ENCODE data around the gene CD2AP.
"Not testable (repeated sequence)": the region's sequence is repeated elsewhere in the genome, so short reads cannot be mapped to it uniquely, and the experiment has no call there.

Gene CD2AP

GRCh38 chr6:47464052-47464451 is 13.5 kb upstream of the CD2AP start:
- DNase-seq = no peak

GRCh38 chr6:47465117-47465516 is 12.5 kb upstream of the CD2AP start:
- no peak for DNase-seq

DNA sequence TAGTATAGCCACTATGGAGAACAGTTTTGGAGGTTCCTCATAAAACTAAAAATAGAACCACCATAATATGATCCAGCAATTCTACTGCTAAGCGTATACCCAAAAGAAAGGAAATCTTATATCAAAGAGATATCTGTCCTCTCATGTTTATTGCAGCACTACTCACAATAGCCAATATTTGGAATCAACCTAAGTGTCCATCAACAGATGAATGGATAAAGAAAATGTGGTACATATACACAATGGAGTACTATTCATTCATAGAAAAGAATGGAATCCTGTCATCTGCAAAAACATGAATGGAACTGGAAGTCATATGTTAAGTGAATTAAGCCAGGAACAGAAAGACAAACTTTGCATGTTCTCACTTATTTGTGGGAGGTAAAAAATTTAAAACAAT is 5.7 kb upstream of the CD2AP start:
- no peak for DNase-seq

DNA sequence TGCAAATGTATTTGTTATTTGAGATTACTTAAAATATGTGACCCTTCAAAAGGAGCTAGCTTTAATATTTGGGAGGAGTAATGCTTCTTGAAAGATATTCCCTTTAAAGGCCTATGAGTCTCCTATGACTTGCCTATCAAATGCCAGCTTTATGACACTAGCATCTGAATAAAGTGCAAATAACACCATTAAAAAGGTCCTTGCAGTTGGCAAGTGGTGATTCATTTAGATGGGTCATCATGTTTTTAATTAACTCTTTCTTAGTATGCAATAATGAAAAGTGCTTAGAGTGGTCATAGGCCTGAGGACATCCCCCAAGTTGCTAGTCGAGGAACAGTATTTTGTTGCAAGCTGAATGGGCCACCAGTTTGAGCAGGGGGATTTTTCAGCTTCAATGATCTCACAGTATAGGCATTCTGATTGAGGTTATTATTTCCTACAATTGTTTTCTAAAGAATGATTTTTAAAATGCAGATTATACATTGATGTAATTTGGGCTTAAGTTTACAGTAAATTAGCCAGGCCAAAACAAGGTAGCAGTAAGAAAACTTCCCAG is 3.7 kb upstream of the CD2AP start:
- no peak for DNase-seq

- DNase-seq = no peak
Observed at GRCh38 chr6:47475319-47475816, 2.2 kb upstream of the CD2AP start.

DNA sequence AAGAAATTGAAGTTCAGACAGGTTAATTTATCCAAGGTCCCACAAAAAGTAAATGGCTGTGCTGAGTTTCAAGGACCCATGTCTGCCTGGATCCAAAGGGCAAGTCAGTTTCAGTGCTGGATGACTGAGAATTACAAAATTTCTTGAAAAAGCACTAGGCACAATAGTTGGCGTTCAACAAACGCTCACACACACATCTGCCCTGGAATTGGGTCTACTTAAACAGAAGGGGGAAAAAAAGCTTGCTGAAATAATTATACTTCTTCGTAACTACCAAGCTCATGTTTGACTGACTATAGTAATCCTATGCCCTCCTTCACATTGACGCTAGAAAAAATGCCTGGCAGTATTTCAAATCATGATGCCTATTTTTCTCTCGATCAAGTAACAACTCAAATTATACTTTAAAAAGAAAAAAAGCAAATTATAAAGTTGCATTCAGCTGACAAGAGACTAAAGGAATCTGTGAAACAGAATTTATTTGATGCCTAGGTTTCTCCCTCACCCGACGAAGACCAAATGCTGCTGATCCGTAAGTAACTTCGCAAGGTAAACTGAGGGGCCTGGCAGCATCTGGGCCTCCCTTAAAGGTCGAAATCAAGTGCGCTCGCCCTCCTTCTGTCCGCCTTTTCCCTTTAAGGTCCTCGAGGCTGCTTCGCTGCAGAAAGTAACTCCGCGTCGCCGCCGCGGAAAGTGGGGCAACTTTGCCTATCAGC is 650 bp upstream of the CD2AP start:
- DNase-seq = no peak

DNA sequence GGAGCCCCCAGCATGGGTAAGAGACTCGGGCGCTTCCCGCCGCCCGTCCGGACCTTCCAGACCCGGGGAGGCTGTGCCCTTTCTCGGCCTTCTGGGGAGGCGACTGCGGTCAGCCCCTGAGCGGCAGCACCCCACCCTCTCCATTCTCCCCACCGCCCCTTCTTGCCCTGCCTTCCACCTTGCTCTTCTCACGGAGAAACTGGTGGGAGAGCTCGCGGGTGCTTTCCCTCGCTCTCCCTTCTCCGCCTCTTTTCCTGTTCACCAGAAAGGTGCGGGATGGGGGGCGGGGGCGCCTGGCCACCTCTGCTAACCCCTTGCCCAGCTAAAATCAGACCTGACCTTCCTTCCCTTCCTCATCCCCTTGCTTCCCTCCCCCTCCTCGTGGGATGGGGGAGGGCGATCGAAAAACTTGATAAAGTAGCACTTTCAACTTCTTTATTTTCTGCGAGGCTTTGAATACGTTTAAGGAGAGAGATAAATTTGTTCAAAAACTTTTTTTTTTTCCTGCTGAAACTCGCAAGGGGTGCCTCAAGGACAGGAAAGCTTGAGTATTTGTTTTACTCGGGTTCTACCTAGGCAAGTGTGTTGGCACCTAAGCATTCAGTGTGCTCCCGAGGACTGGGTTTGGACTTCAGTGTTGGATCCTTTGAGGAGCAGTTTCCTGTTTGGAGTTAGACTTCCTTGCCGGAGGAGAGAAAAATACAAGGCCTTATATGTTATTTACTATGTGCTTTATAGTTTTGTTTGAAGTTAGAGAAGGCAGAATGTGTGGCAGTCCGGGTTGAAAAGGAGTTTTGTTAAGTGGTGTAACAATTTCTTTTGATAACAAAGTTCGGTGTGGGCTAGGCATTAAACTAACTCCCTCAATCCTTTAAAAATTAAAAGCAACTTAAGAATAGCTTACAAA is 897 bp downstream of the CD2AP start:
- DNase-seq = no peak

- no peak for DNase-seq
Observed at GRCh38 chr6:47479140-47479508, 1.5 kb downstream of the CD2AP start.

DNA sequence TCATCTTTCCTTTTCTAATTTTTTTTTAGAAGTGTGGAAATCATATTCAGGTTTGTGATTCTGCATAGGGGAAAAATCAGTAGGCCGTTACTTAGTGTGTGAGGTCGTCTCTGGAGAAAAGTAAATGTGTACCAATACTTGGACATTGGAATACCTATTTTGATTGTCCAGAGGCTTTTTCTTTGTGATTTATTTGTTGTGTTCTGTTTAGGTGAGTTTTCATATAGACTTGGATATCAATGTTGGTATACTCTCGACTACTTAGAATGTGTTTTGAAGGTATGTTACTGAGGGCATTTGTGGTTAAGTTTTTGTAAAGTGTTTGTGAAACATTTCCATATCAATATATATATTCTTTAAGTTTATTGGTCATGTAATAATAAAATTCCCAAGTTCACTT is 2.3 kb downstream of the CD2AP start:
- DNase-seq = no peak

DNA sequence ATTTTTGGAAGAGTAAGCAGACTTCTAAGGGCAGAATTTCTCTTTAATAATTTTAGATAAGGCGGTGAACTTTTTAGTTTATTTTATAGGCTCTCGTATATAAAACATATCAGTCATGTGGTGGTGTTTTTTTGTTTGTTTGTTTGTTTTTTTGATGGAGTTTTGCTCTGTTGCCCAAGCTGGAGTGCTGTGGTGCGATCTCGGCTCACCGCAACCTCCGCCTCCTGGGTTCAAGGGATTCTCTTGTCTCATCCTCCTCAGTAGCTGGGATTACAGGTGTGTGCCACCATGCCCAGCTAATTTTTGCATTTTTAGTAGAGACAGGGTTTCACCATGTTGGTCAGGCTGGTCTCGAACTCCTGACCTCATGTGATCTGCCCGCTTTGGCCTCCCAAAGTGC is 3.6 kb downstream of the CD2AP start:
- not testable (repeated sequence) for DNase-seq

- no peak for DNase-seq
Observed at GRCh38 chr6:47481806-47482205, 4.2 kb downstream of the CD2AP start.

DNA sequence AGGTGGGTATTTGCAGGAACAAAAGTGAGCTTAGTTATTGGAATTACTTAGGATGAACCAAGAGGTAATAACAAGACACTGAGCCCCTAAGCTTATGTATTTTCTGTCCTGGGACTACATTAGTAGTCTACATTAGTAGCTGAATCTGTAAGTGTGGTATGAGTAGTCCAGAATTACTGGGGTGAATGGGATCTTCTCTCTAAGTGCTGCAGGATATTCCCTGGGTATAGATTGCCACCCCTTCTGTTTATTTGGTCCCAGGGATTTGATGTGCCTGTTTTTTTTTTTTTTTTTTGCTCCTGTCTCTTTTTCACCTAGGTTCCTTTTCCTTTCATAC is 5.9 kb downstream of the CD2AP start:
- DNase-seq = no peak

DNA sequence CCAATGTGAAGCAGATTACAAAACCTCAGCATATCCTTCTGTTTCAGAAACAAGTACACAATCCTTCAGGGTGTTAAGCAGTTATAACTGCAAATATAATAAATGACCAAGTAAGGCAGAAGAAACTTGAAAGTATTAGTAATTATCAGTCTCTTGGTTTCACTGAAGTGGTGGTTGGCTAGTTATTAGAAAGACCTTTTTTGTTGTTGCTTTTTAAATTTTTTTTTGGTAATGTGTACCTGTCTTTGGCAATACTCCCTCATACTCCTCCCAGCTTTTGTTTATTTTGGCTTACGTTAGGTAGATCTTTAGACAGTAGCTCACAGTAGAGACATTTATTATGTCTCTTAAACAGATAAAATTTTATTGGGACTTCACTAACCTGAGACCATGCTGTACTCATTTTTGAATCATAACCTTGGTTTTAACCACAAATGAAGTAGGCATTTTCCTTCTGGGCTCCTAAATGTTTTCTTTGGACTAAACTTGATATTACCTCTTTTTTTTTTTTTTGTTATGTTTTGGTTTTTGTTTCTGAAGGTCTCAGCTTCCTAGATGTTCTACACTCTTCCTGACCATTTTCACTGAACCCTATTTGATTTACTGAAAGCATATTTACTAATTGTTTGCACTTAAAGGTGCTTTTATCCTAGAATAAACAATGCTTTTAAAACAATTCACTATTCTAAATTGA is 6.4 kb downstream of the CD2AP start:
- DNase-seq = no peak

DNA sequence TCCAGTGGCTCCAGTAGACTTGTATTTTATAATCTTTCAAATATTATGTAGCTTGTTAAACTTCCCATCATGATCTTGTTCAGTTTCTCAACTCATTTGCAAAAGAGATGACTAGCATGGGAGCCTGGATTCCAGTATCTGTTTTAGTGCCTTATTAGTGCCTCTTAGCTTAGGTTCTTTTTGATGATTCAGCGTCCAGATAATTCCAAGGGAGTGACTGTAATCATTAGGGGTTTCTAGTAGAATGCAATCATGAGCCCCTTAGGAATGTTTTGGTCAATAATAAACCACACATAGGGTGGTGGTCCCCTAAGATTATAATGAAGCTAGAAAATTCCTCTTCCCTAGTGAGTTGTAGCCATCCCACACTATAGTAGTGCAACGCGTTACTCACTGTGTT is 7.0 kb downstream of the CD2AP start:
- no peak for DNase-seq

DNA sequence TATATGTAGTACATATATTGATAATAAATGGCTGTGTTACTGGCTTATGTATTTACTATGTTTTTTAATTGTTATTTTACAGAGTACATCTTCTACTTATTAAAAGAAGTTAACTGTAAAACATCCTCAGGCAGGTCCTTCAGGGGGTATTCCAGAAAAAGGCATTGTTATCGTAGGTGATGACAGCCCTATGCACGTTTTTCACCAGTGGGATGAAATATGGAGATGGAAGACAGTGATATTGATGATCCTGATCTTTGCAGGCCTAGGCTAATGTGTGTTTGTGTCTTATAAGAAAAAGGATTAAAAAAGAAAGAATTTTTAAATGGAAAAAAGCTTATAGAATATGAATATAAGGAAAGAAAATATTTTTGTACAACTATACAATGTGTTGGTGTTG is 7.5 kb downstream of the CD2AP start:
- DNase-seq = no peak

- DNase-seq = no peak
Observed at GRCh38 chr6:47485491-47486135, 8.0 kb downstream of the CD2AP start.

GRCh38 chr6:47489995-47490394 is 12.4 kb downstream of the CD2AP start:
- DNase-seq = no peak

DNA sequence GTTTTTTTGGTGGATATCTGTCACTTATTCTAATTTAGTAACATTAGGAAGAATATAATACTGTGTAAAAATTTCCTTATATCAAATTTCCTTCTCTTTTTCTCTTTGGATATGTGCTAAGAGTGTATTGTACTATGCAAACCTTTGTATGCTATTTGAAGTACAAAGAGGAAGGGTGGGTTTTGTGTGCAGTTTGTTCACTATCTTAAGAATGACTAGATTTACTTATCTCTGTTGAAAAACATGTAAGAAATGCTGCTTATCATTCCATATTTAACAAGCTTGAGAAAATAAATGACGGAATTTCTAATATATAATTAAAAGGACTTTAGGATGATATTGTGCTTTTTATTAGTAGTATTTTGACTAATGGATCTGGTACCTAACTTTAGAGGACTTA is 13.1 kb downstream of the CD2AP start:
- DNase-seq = no peak

DNA sequence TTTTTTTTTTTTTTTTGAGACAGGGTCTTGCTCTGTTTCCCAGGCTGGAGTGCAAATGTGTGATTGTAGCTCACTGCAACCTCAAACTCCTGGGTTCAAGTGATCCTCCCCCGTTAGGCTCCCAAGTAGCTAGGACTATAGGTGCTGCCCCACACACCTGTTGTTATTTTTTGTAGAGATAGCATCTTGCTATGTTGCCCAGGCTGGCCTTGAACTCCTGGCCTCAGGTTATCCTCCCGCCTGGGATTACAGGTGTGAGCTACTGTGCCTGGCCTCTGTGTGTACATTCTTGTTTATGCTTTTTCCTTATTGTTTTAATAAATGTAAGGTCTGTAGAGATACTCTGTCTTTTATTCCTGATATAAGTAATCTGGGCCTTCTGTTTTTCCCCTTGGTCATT is 14.8 kb downstream of the CD2AP start:
- no peak for DNase-seq

GRCh38 chr6:47495207-47495606 is 17.6 kb downstream of the CD2AP start:
- no peak for DNase-seq

DNA sequence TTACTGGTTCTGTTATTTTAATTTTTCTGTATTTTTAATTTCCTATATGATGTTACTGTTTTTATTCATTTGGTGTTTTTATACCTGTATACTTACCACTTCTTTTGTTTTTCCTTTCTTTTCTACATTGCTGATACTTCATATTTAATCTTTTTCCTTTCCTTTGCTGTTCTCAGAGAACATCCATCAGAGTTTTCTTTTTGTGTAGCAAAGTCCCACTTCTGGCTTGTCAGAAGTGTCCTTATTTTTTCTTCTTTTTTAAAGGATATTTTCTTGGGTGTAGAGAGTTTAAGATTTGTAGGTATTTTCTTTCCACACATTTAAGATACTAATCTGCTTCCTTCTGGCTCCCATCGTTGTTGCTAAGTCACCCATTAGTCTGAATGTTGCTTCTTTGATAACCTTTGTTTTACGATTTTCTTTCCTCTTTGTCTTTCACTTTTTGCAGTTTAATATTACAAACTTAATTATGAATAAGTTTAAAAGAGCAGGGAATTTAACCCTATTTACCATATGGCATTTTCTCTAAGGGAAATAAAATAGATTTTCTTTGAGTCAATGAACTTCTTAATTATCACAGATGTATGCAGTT is 18.5 kb downstream of the CD2AP start:
- DNase-seq = no peak

DNA sequence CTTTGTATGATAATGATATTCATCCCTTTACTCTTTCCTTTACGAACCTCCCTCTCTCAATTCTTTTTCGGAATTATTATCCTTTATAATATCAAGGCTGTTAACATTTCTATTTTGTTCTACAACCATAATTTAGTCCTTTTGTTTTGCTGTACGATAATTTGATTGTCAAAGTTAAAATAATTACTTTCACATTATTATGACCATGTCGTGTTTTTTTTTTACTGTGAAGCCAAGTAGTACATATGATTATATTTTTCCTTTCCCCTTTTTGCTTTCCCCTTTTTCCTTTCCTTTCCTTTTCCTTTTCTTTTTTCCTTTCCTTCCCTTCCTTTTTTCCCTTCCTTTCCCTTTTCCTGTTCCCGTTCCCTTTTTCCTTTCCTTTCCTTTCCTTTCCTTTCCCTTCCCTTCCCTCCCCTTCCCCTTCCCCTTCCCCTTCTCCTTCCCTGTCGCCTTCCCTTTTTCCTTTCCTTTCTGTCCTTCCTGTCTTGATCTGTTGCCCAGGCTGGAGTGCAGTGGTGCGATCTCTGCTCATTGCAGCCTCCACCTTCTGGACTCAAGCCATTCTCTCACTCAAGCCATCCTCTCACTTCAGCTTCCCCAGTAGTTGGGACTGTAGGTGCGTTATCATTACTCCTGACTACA is 19.5 kb downstream of the CD2AP start:
- no peak for DNase-seq

Data from activated CD4-positive, alpha-beta T cell treated with anti-CD3 and anti-CD28 coated beads for 1 hour (primary cell).